Right lobe of liver (tissue), 6 donors: ENCODE data around the gene CDH18. TPM values are rescaled to one million over a fixed set of nuclear protein-coding genes. Genes with fewer than 3 reads are reported as not detected.

ENCODE experiments used
- ATAC-seq, 4 donors: fragments of 200-7000 bp; cut with Tn5 transposase; one replicate each; pipeline ENCODE4 v1.9.1; 2020; ENCODE audit warnings: mild to moderate bottlenecking in 4 of 4, moderate library complexity in 4 of 4
- DNase-seq, 3 donors: peaks; one replicate each; pipeline ENCODE4 v3.0.0-alpha.2; 2020
- H3K27ac ChIP-seq, 3 donors: fragments of 200-600 bp; one replicate each; pipeline ENCODE4 v1.8.0; 2022
- H3K27me3 ChIP-seq, 2 donors: fragments of 200-600 bp; one replicate each; pipeline ENCODE4 v1.8.0; 2022
- H3K36me3 ChIP-seq, 4 donors: fragments of 200-600 bp; sonication (generic) in 1 of 4; one replicate each; pipeline versions ENCODE4 v1.5.1 to v1.8.0; 2017 to 2022; ENCODE audit warnings: control low read depth in 1 of 4
- H3K4me1 ChIP-seq, 4 donors: fragments of 200-600 bp; sonication (generic) in 1 of 4; one replicate each; pipeline versions ENCODE4 v1.5.1 to v1.8.0; 2017 to 2022; ENCODE audit warnings: control low read depth in 1 of 4
- H3K4me3 ChIP-seq, 3 donors: fragments of 200-600 bp; one replicate each; pipeline ENCODE4 v1.8.0; 2022
- H3K9me3 ChIP-seq, 4 donors: fragments of 200-600 bp; sonication (generic) in 1 of 4; one replicate each; pipeline versions ENCODE4 v1.5.1 to v1.8.0; 2017 to 2022; ENCODE audit warnings: control low read depth in 1 of 4
- CTCF ChIP-seq, 4 donors: fragments of 200-600 bp in 3 of 4; fragments of 450-650 bp in 1 of 4; IDR thresholded peaks; one replicate each; pipeline versions ENCODE4 v1.5.1 to v1.8.0; 2016 to 2022; ENCODE audit warnings: antibody characterized with exemption in 4 of 4, mild to moderate bottlenecking in 2 of 4
- POLR2A ChIP-seq: fragments of 450-650 bp; IDR thresholded peaks from one replicate; pipeline ENCODE4 v1.6.1; 2017; ENCODE audit warnings: antibody characterized with exemption, mild to moderate bottlenecking
- WGBS: methylation state at CpG from one replicate; pipeline ENCODE4 v1.1.6; 2018; ENCODE audit warnings: low coverage, low lambda C conversion rate; ENCODE audit not compliant: insufficient coverage; ENCODE audit errors: missing lambda C conversion rate; 5-methylcytosine and 5-hydroxymethylcytosine counted together
- intact Hi-C, 2 donors: fragments of 100-400 bp; cut with DNase I; formaldehyde crosslinking; loops; one replicate each; pipeline versions ENCODE4 v1.11.2 to v1.14.1; 2022
- total RNA-seq, 6 experiments: library from RNA; depleted of rRNA in 2 of 6; stranded (reverse); fragments of >200 nt in 2 of 6; fragmentation: NEBNext Ultra II Directional in 3 of 6; extraction: Animal tissue kit (Norgen Biotek cat#: 25700) in 3 of 6; gene quantifications; one replicate each; pipeline versions ENCODE4 v1.1.0 to v1.2.4, GENCODE V29; 2016 to 2023
- donor health status: DM: no; HTN: yes; CAD: no.
- donor health status: DM: no; HTN: no; CAD: no.
- donor health status: DM: no; HTN: no; CAD: no.
- donor health status: DM: no; HTN: yes; CAD: no.
- donor health status: DM: no; HTN: yes; CAD: no.

CDH18 gene
- total RNA-seq, 6 experiments from 2014 or later, result not detected

DNA sequence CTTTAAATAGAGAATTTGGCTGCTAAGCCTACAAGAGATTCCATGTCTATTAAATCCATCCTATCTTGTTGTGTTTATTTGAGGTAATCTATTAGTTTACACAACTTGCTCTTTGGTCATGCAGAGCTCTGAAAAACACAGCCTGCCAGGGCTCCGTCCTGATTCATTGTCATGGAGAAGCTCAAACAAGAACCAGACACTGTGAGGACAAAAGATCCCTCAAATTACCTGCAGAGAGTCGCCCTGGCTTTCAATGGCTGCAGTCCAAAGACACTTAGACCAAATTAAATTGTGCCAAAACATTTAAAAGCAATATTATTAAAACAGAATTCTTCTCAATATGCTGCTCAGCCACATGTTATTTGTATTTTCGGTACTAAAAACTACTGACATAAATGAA is 60.1 kb downstream of the CDH18 start:
- DNase-seq (no peak), ATAC-seq (peak in 2 of 4 donors; percentile 42 to 55)
- Histone ChIP-seq H3K36me3 (no peaks in the 10 kb centered on the region), H3K27ac (no peak overlapping the region), H3K4me1 (no peaks in the 10 kb centered on the region), H3K4me3 (no peak overlapping the region), H3K9me3 (no peaks in the 10 kb centered on the region), H3K27me3 (no peaks in the 10 kb centered on the region)
- intact Hi-C loops, result no loop called here
- no peak for TF ChIP-seq CTCF (IDR thresholded peaks at IDR 0.05)
- TF ChIP-seq POLR2A, result no peak
- 22% methylated on average over 3 of the region's 3 CpGs for WGBS

- ATAC-seq, result no peak
- Histone ChIP-seq H3K4me3 (no peak overlapping the region), H3K36me3 (no peaks in the 10 kb centered on the region), H3K9me3 (no peaks in the 10 kb centered on the region), H3K4me1 (no peaks in the 10 kb centered on the region), H3K27ac (no peak overlapping the region), H3K27me3 (no peaks in the 10 kb centered on the region)
- DNase-seq, result no peak
- 13% methylated on average over 2 of the region's 2 CpGs for WGBS
- TF ChIP-seq CTCF (IDR thresholded peaks at IDR 0.05) (no peak), POLR2A (no peak)
- intact Hi-C loops, result no loop called here
Observed at GRCh38 chr5:19927170-19927569, 60.8 kb downstream of the CDH18 start.

DNA sequence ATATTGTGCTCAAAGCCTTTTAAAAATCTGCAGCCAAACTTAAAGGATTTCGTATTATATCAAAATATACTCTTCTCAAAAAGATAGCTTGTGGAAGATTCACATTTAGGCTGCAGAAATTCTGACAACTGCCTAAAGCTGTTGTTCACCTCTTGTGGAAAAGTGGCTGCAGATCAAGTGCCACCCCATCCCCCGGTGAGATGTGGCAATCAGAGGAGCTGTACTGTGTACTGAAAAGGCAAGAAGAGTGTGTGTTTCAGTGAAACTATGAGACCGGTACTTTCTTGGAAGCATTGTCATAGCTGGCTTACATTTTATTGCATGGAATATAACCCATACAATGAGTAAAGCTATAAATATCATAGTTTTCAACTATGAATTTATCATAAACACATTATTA is 64.3 kb downstream of the CDH18 start:
- H3K27me3 ChIP-seq, result no peaks in the 10 kb centered on the region
- DNase-seq (no peak), ATAC-seq (no peak)
- H3K9me3 ChIP-seq, result no peaks in the 10 kb centered on the region
- no peak for TF ChIP-seq CTCF (IDR thresholded peaks at IDR 0.05)
- no peak for TF ChIP-seq POLR2A
- H3K27ac ChIP-seq, result no peak overlapping the region
- 55% methylated on average over 3 of the region's 3 CpGs for WGBS
- H3K4me1 ChIP-seq, result no peaks in the 10 kb centered on the region
- intact Hi-C loops, result no loop called here
- H3K36me3 ChIP-seq, result no peaks in the 10 kb centered on the region
- H3K4me3 ChIP-seq, result no peak overlapping the region

DNA sequence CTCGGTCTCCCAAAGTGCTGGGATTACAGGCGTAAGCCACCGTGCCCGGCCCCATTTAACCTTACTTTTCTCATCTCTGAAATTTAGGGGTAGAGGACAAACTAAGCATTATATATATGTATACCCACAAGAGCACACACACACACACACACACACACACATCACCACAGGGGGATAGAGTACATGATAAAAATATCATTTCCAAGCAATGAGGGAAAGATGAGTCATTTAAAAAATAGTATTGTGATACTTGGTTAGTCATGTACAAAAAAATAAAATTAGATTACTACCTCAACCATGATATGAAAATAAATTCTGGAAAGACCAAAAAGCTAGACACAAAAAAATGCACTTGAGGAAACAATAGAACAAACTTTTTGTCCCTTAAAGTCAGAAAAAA is 67.2 kb downstream of the CDH18 start:
- Histone ChIP-seq H3K4me3 (no peak overlapping the region), H3K27me3 (no peaks in the 10 kb centered on the region), H3K4me1 (no peaks in the 10 kb centered on the region), H3K36me3 (no peaks in the 10 kb centered on the region), H3K27ac (no peak overlapping the region), H3K9me3 (no peaks in the 10 kb centered on the region)
- no peak for ATAC-seq
- intact Hi-C loops, result no loop called here
- TF ChIP-seq POLR2A, result no peak
- DNase-seq, result no peak
- 88% methylated on average over 4 of the region's 4 CpGs for WGBS

- Histone ChIP-seq H3K27me3 (no peaks in the 10 kb centered on the region), H3K36me3 (no peaks in the 10 kb centered on the region), H3K4me1 (no peaks in the 10 kb centered on the region), H3K4me3 (no peak overlapping the region), H3K27ac (no peak overlapping the region), H3K9me3 (no peaks in the 10 kb centered on the region)
- intact Hi-C loops, result no loop called here
- DNase-seq (no peak), ATAC-seq (no peak)
- TF ChIP-seq CTCF (IDR thresholded peaks at IDR 0.05) (no peak), POLR2A (no peak)
- 48% methylated on average over 3 of the region's 3 CpGs for WGBS
Observed at GRCh38 chr5:19918780-19919179, 69.2 kb downstream of the CDH18 start.
